Naive thymus-derived CD4-positive, alpha-beta T cell (primary cell): ENCODE results near the gene PPBP. TPM values are rescaled to one million over a fixed set of nuclear protein-coding genes. Genes with fewer than 3 reads are reported as not detected.
A peak's percentile ranks its signal among the peaks of the same experiment; 100 is the strongest.

Experiments used
- ATAC-seq: fragments of 150-1000 bp; cut with Tn5 transposase; 2 replicates; pipeline ENCODE4 v1.10.0; 2021; ENCODE audit warnings: mild to moderate bottlenecking, moderate library complexity
- CTCF ChIA-PET: fragments of 350-600 bp; sonication (Branson Sonifier 250); formaldehyde crosslinking; loops from one replicate; lab custom pipeline; 2021; ENCODE audit warnings: antibody characterized with exemption; lab: Charles Lee
- POLR2A ChIA-PET: fragments of 350-600 bp; sonication (Branson Sonifier 250); formaldehyde crosslinking; loops from one replicate; lab custom pipeline; 2021; ENCODE audit warnings: antibody characterized with exemption, inconsistent platforms; lab: Charles Lee
- DNase-seq, 9 donors: peaks; one replicate each; pipeline versions ENCODE4 v3.0.0 to v3.0.0-alpha.2; 2020 to 2022; ENCODE audit warnings: mixed read lengths in 1 of 9
- H3K27ac ChIP-seq: one replicate; pipeline ENCODE4 v1.7.0; 2013; ENCODE audit warnings: mild to moderate bottlenecking, low read depth, low read length, moderate library complexity
- H3K27me3 ChIP-seq, 2 donors: one replicate each; pipeline ENCODE4 v1.7.0; 2013; ENCODE audit warnings: low read length in 2 of 2, mild to moderate bottlenecking in 2 of 2, moderate library complexity in 2 of 2; ENCODE audit not compliant: control insufficient read depth in 2 of 2, insufficient read depth in 2 of 2
- H3K36me3 ChIP-seq, 3 experiments: 1 replicate in 2 of 3; 2 replicates in 1 of 3; pipeline ENCODE4 v1.7.0; 2013; ENCODE audit warnings: low read length in 3 of 3, mild to moderate bottlenecking in 3 of 3, moderate library complexity in 1 of 3; ENCODE audit not compliant: insufficient read depth in 3 of 3, control insufficient read depth in 2 of 3
- H3K4me1 ChIP-seq, 2 donors: one replicate each; pipeline ENCODE4 v1.7.0; 2013; ENCODE audit warnings: low read length in 2 of 2, mild to moderate bottlenecking in 2 of 2, moderate library complexity in 1 of 2; ENCODE audit not compliant: control insufficient read depth in 2 of 2, insufficient read depth in 2 of 2
- H3K4me3 ChIP-seq: 2 replicates; pipeline ENCODE4 v1.7.0; 2013; ENCODE audit warnings: mild to moderate bottlenecking, low read length
- H3K9me3 ChIP-seq, 3 experiments: 1 replicate in 2 of 3; 2 replicates in 1 of 3; pipeline ENCODE4 v1.7.0; 2013; ENCODE audit warnings: low read length in 3 of 3; ENCODE audit not compliant: control insufficient read depth in 2 of 3
- H3K27ac Mint-ChIP-seq, 9 donors: one replicate each; pipeline ENCODE4 v1.8.0; 2020 to 2022; ENCODE audit warnings: mixed read lengths in 9 of 9, mild to moderate bottlenecking in 8 of 9, moderate library complexity in 5 of 9, inconsistent platforms in 2 of 9
- H3K27me3 Mint-ChIP-seq, 5 donors: one replicate each; pipeline ENCODE4 v1.8.0; 2021 to 2022; ENCODE audit warnings: mixed read lengths in 5 of 5, mild to moderate bottlenecking in 1 of 5
- H3K36me3 Mint-ChIP-seq, 5 donors: one replicate each; pipeline ENCODE4 v1.8.0; 2020 to 2022; ENCODE audit warnings: mixed read lengths in 5 of 5, mild to moderate bottlenecking in 3 of 5, inconsistent platforms in 1 of 5
- H3K4me1 Mint-ChIP-seq, 7 donors: one replicate each; pipeline ENCODE4 v1.8.0; 2020 to 2022; ENCODE audit warnings: mixed read lengths in 7 of 7, mild to moderate bottlenecking in 3 of 7, inconsistent platforms in 1 of 7
- H3K4me3 Mint-ChIP-seq, 10 donors: one replicate each; pipeline ENCODE4 v1.8.0; 2020 to 2022; ENCODE audit warnings: mild to moderate bottlenecking in 10 of 10, mixed read lengths in 10 of 10, moderate library complexity in 6 of 10, inconsistent platforms in 2 of 10
- H3K9me3 Mint-ChIP-seq, 11 donors: one replicate each; pipeline ENCODE4 v1.8.0; 2020 to 2022; ENCODE audit warnings: mixed read lengths in 11 of 11, mild to moderate bottlenecking in 4 of 11, inconsistent platforms in 1 of 11, moderate library complexity in 1 of 11
- intact Hi-C, 2 donors: fragments of 100-400 bp; cut with micrococcal nuclease; formaldehyde crosslinking; loops; one replicate each; pipeline ENCODE4 v1.15.1; 2023
- polyA plus RNA-seq, 2 donors: library from polyadenylated mRNA; unstranded; fragments of 300-500 nt; fragmentation: Illumina TruSeq; gene quantifications; one replicate each; pipeline ENCODE4 v1.2.3, GENCODE V29; 2021
- total RNA-seq, 6 experiments: library from RNA in 5 of 6; stranded (reverse) in 5 of 6; gene quantifications; 1 replicate in 5 of 6; 2 replicates in 1 of 6; pipeline ENCODE4 v1.2.3 and lab custom pipeline; 2021 to 2026

PPBP gene
- total and polyA plus RNA-seq, 7 experiments from 2014 or later = 3.3 to 34.9 TPM; not detected in 5

- no peak overlapping the region for H3K4me3 ChIP-seq
- no peaks in the 10 kb centered on the region for H3K9me3 ChIP-seq
- no peaks in the 10 kb centered on the region for H3K36me3 ChIP-seq
- peaks cover 0 to 14% (median 11%) of the 10 kb centered on the region in 5 donors for H3K27me3 Mint-ChIP-seq
- POLR2A ChIA-PET = no interaction called here
- intact Hi-C loops = no loop called here
- H3K9me3 Mint-ChIP-seq = peaks cover 0 to 6% (median 0%) of the 10 kb centered on the region in 11 donors
- no peak overlapping the region for H3K27ac ChIP-seq
- H3K4me1 ChIP-seq = no peaks in the 10 kb centered on the region
- no peak for ATAC-seq
- CTCF ChIA-PET = no interaction called here
- no peaks in the 10 kb centered on the region for H3K36me3 Mint-ChIP-seq
- no peaks in the 10 kb centered on the region for H3K27me3 ChIP-seq
- H3K4me3 Mint-ChIP-seq = no peak overlapping the region
- no peak for DNase-seq
- H3K4me1 Mint-ChIP-seq = peaks cover 0 to 19% (median 0%) of the 10 kb centered on the region in 7 donors
- peak overlapping the region in 2 of 9 donors; percentile 4 to 26 for H3K27ac Mint-ChIP-seq
Measured at GRCh38 chr4:74015126-74015780, 27.3 kb upstream of the PPBP start.

GRCh38 chr4:74014332-74014731 lies 26.3 kb upstream of the PPBP start:
- ATAC-seq (no peak), DNase-seq (no peak)
- Histone ChIP-seq H3K27ac (no peak overlapping the region), H3K4me3 (no peak overlapping the region), H3K9me3 (no peaks in the 10 kb centered on the region), H3K27me3 (no peaks in the 10 kb centered on the region), H3K36me3 (no peaks in the 10 kb centered on the region), H3K4me1 (no peaks in the 10 kb centered on the region)
- intact Hi-C loops = no loop called here
- POLR2A ChIA-PET = no interaction called here
- Mint-ChIP-seq H3K9me3 (peaks cover 0 to 6% (median 0%) of the 10 kb centered on the region in 11 donors), H3K4me3 (no peak overlapping the region), H3K27me3 (peaks cover 0 to 14% (median 11%) of the 10 kb centered on the region in 5 donors), H3K4me1 (peaks cover 0 to 19% (median 0%) of the 10 kb centered on the region in 7 donors), H3K27ac (no peak overlapping the region), H3K36me3 (no peaks in the 10 kb centered on the region)
- CTCF ChIA-PET = no interaction called here

GRCh38 chr4:74013264-74013663 lies 25.3 kb upstream of the PPBP start:
- Histone ChIP-seq H3K9me3 (no peaks in the 10 kb centered on the region), H3K27ac (no peak overlapping the region), H3K36me3 (no peaks in the 10 kb centered on the region), H3K4me3 (no peak overlapping the region), H3K27me3 (no peaks in the 10 kb centered on the region), H3K4me1 (no peaks in the 10 kb centered on the region)
- H3K27me3 Mint-ChIP-seq = peaks cover 0 to 14% (median 7%) of the 10 kb centered on the region in 5 donors
- H3K27ac Mint-ChIP-seq = no peak overlapping the region
- no peaks in the 10 kb centered on the region for H3K36me3 Mint-ChIP-seq
- no peak for DNase-seq
- peaks cover 0 to 16% (median 0%) of the 10 kb centered on the region in 7 donors for H3K4me1 Mint-ChIP-seq
- H3K4me3 Mint-ChIP-seq = no peak overlapping the region
- CTCF ChIA-PET = no interaction called here
- POLR2A ChIA-PET = no interaction called here
- peaks cover 0 to 6% (median 0%) of the 10 kb centered on the region in 11 donors for H3K9me3 Mint-ChIP-seq
- ATAC-seq = no peak
- intact Hi-C loops = no loop called here

- POLR2A ChIA-PET = no interaction called here
- Histone ChIP-seq H3K27me3 (no peaks in the 10 kb centered on the region), H3K4me3 (no peak overlapping the region), H3K36me3 (no peaks in the 10 kb centered on the region), H3K9me3 (no peaks in the 10 kb centered on the region), H3K27ac (no peak overlapping the region), H3K4me1 (no peaks in the 10 kb centered on the region)
- Mint-ChIP-seq H3K9me3 (peaks cover 0 to 6% (median 0%) of the 10 kb centered on the region in 11 donors), H3K27me3 (peaks cover 0 to 14% (median 7%) of the 10 kb centered on the region in 5 donors), H3K27ac (no peak overlapping the region), H3K4me3 (no peak overlapping the region), H3K36me3 (no peaks in the 10 kb centered on the region), H3K4me1 (peaks cover 0 to 16% (median 0%) of the 10 kb centered on the region in 7 donors)
- DNase-seq = no peak
- ATAC-seq = peak; percentile 18
- intact Hi-C loops = no loop called here
- CTCF ChIA-PET = no interaction called here
Measured at GRCh38 chr4:74012130-74012529, 24.1 kb upstream of the PPBP start.

GRCh38 chr4:74009307-74009706 lies 21.3 kb upstream of the PPBP start:
- peaks cover 0 to 2% (median 0%) of the 10 kb centered on the region in 7 donors for H3K4me1 Mint-ChIP-seq
- H3K27ac ChIP-seq = no peak overlapping the region
- CTCF ChIA-PET = no interaction called here
- intact Hi-C loops = no loop called here
- no peak overlapping the region for H3K27ac Mint-ChIP-seq
- peaks cover 0 to 6% (median 0%) of the 10 kb centered on the region in 11 donors for H3K9me3 Mint-ChIP-seq
- DNase-seq = no peak
- POLR2A ChIA-PET = no interaction called here
- peaks cover 0 to 12% (median 7%) of the 10 kb centered on the region in 5 donors for H3K27me3 Mint-ChIP-seq
- no peaks in the 10 kb centered on the region for H3K4me1 ChIP-seq
- H3K36me3 ChIP-seq = no peaks in the 10 kb centered on the region
- no peaks in the 10 kb centered on the region for H3K36me3 Mint-ChIP-seq
- H3K9me3 ChIP-seq = no peaks in the 10 kb centered on the region
- H3K27me3 ChIP-seq = no peaks in the 10 kb centered on the region
- no peak overlapping the region for H3K4me3 Mint-ChIP-seq
- H3K4me3 ChIP-seq = no peak overlapping the region
- ATAC-seq = no peak

GRCh38 chr4:74006009-74006476 lies 18.1 kb upstream of the PPBP start:
- Histone ChIP-seq H3K4me3 (no peak overlapping the region), H3K27ac (no peak overlapping the region), H3K4me1 (no peaks in the 10 kb centered on the region), H3K27me3 (no peaks in the 10 kb centered on the region), H3K9me3 (no peaks in the 10 kb centered on the region), H3K36me3 (no peaks in the 10 kb centered on the region)
- no peaks in the 10 kb centered on the region for H3K4me1 Mint-ChIP-seq
- H3K27me3 Mint-ChIP-seq = peaks cover 0 to 10% (median 5%) of the 10 kb centered on the region in 5 donors
- POLR2A ChIA-PET = no interaction called here
- H3K9me3 Mint-ChIP-seq = peaks cover 0 to 7% (median 0%) of the 10 kb centered on the region in 11 donors
- ATAC-seq = no peak
- intact Hi-C loops = no loop called here
- DNase-seq = no peak
- CTCF ChIA-PET = no interaction called here
- no peak overlapping the region for H3K4me3 Mint-ChIP-seq
- no peak overlapping the region for H3K27ac Mint-ChIP-seq
- no peaks in the 10 kb centered on the region for H3K36me3 Mint-ChIP-seq

- Histone ChIP-seq H3K36me3 (no peaks in the 10 kb centered on the region), H3K4me1 (no peaks in the 10 kb centered on the region), H3K4me3 (no peak overlapping the region), H3K27ac (no peak overlapping the region), H3K9me3 (no peaks in the 10 kb centered on the region), H3K27me3 (no peaks in the 10 kb centered on the region)
- ATAC-seq = no peak
- POLR2A ChIA-PET = no interaction called here
- Mint-ChIP-seq H3K4me3 (no peak overlapping the region), H3K4me1 (no peaks in the 10 kb centered on the region), H3K36me3 (no peaks in the 10 kb centered on the region), H3K27ac (no peak overlapping the region), H3K27me3 (peaks cover 0 to 5% (median 1%) of the 10 kb centered on the region in 5 donors), H3K9me3 (peaks cover 0 to 6% (median 0%) of the 10 kb centered on the region in 11 donors)
- CTCF ChIA-PET = no interaction called here
- no peak for DNase-seq
- intact Hi-C loops = no loop called here
Measured at GRCh38 chr4:74005528-74005927, 17.5 kb upstream of the PPBP start.
